ENCODE measurements around the gene C2orf49.

C2orf49 gene

DNA sequence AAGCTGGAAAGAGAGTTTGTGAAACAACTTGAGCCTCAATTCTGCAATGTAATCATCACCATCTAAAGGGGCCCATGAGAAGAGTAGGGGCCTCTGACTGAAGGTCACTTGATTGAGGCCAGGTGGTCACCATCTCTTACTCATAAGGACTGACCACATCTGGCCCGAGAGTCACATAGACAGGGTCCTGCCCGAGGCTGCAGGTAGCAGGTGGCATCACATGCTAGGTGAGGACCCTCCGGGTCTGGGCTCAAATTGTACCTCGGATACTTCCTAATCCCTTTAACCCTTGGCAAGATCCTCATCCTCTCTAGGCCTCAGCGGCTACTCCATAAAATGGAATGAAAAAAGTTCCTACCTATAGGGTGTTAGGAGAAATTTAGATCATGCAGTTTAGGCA lies 44.8 kb downstream of the C2orf49 start:
- no peak for DNase-seq (ENCODE audit: low read depth in 2 of 2)

DNA sequence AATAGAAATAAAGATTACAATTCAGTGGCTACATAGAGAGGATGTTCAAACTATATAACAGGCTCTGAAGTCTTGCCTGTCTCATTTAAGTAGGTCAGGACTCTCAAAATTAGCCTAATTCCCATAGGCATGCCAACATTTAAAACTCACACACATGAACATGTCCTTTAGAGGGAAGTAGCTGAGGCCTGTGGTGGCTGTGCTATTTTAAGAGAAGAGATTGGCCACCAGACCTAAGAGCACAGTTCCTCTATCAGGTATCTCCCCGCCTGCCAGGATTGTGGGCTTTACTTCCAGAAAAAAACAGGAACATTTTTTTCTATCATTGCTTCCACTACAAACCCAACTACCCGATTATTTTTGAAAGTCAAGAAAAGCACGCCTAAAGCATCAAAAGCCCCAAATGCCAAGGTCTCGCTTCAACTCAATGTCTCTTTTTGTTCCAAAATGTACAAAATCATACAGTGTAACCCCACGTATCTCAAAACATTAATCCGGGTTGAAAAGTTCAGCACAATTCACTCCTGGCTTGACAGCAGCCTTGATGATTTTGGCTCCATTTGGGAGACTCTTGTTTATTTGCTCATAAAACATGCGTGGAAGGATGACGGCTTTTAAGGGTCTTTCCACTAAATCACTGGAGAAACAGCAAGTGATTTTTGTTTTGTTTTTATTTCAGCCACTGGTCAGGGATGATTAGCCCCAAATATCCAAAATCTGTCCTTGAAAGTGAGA lies 46.3 kb downstream of the C2orf49 start:
- no peak for DNase-seq (ENCODE audit: low read depth in 2 of 2)

DNA sequence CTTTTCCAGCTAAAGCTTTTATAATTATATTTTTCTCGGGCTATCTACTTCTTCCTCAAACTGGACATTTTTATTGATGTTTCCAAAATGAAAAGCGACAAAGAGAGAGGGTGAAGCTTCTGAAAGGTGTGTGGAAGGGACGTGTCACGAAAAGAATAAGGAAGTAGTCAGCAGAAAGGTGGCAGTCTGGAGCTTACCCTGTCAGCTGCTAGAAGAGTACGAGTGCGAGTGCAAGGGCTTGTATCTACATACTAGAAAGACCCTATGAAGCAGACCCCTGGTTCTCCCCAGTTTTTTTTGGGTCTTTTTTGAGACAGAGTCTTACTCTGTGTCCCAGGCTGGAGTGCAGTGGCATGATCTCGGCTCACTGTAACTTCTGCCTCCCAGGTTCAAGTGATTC lies 46.9 kb downstream of the C2orf49 start:
- no peak for DNase-seq (ENCODE audit: low read depth in 2 of 2)

DNA sequence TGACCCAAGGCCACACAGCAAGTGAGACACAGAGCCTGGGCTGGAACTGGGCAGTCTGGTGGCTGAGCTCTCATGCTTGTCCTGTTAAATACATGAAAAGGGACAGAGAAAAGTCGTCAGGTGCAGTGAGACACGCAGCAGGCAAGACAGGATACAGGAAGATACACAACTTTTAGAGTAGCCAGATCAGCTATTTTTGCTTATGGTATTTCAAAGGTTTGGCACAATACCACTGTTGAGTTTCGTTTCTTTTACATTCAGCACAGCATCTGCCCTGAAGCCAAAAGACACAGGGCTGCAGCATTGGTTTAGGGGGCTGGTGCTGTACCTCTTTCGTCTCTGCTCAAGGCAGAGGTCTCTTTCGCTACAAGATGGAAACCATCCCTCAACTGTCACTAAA lies 47.5 kb downstream of the C2orf49 start:
- DNase-seq (ENCODE audit: low read depth in 2 of 2): no peak

DNA sequence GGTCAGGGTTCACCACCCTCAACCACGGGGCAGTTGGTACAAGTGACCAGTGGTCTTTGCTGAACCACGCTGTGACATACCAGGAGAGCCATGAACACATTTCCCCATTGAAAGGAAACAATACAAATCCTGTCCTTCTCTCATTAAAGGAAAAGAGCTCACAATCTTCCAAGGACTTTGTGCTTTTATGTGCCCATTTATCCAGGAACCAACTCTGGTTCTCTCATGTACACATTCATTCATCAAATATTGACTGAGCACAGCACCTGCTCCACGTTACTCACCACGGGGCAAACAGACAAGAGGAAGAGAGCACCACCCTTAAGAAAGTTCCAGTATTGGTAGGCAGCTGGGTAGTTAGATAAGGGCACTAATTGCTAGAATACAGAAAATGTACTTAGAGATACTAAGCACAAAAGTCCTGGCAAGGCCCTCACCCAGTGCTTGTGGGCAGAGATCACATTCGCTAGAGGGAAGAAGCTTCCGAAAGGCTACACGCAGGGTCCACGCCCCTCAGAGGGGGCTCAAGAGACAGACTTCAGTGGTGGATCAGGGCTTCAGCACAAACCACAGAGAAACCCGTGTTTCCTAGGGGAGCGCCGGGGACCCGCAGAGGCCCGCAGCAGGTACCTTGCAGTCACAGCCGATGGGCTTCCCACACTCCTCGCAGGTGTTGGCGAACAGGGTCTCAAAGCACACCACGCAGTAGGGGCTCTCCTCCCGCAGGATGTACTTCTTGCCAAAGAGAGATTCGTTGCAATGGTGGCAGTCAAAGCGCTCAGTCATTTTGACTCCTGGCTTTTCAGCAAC lies 48.6 kb downstream of the C2orf49 start:
- no peak for DNase-seq (ENCODE audit: low read depth in 2 of 2)

DNA sequence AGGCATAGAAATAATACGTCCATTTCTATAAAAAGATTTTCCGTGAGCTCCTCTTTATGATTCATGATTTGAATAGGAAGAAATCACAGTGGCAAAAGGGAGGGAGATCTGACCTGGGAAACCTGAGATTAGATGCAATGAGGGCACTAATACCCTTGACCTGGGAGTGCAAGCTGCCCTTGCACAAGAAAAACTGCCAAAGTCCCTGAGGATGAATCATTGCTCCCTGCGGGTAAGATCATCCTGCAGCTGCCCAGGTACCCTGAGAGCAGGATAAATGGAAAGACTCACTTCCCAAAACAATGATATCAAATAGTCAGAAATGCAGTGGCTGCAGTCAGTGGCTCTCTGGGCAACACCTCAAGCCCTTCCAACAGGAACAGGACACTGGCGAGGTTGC lies 49.9 kb downstream of the C2orf49 start:
- DNase-seq (ENCODE audit: low read depth in 2 of 2): no peak

DNA sequence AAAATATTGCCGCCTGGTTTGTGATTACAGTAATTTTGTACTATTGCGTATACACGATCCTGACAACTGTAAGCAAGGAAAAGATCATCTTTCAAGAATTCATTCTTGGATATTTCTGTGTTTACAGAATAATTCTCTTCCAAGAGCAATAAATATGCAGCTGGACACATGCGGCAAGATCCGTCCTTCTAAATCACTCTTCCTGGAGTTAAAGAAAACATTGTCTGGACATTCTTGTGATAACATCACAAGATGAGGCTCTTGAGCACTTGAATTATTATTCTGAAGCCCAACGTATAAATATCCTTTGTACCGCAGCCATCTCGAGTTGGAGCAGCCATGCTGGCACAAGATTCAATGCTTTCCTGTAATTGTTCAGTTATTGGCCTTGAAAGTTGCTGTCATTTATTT lies 51.6 kb downstream of the C2orf49 start:
- no peak for DNase-seq (ENCODE audit: low read depth in 2 of 2)

DNA sequence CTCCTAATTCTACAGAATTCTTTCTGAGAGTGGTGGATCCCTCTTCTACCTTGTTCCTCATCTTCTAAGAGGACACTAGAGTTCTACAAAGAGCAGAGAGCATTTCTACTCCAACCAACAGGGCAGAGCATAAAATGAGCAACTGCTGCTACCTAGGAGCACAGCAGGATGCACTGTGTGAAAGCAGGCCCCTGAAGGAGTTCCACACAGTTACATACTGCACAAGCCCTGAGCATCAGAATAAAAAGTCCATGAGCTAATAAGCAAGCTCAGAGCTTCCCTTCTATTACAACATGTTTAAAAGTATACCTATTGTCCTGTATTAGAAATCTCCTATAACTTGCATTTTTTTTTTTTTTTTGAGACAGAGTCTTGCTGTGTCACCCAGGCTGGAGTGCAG lies 53.1 kb downstream of the C2orf49 start:
- no peak for DNase-seq (ENCODE audit: low read depth in 2 of 2)

DNA sequence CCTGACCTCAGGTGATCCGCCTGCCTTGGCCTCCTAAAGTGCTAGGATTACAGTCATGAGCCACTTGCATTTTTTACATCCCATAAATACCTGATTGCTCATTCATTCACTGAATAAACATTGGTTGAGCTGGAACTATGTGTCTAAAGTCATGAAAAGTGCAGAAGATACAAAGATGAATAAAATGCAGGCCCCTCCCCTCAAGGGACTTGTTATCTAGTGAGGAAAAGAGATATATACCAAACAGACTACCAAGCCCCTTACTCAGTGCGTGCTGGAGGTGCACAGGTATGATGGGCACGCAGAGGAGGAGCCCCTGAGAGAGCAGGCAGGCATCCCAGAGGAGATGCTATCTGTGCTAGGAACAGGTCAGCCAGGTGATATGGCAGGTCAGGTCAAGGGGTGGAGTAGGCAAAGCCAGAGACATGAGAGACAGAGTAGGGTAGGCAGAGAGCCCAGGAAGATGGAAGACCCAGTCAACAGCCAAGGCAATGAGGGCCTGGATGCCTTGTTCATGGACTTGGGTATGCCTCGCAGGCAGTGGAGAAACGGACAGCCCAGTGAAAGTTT lies 53.8 kb downstream of the C2orf49 start:
- DNase-seq (ENCODE audit: low read depth in 2 of 2): no peak

DNA sequence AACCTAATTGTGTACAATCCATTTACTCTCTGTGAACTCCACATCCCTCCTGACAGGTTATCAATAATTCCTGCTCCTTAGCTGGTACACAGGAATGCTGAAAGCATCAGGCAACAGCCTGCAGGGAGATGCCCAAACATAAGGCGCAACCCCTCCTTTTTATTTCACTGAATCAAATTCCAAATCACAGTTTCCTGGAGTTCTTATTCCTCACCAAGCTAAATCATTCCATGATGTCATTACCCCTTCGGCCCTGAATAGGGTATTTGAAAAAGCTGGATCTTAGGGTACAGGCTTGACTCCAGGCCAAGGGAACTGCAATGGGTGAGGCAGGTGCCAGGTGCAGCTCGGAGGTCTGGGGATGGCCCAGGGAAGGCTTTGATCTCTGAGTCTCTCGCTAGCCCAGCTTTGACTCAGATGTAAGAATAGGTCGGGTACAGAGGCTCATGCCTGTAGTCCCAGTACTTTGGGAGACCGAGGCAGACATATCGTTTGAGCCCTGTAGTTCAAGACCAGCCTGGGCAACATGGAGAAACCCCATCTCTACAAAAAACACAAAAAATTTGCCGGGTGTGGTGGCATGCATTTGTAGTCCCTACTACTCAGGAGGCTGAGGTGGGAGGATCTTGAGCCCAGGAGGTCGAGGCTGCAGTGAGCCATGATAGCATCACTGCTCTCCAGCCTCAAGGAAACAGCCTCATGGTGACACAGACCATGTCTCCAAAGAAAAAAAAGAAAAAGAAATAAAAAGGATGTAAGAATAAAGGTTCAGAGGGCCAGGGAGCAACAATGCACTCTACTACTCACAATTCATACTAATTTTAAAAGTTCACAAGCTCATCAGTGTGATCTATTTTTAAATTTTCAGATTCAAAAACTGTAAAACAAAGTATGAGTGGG lies 54.7 kb downstream of the C2orf49 start:
- no peak for DNase-seq (ENCODE audit: low read depth in 2 of 2)

DNA sequence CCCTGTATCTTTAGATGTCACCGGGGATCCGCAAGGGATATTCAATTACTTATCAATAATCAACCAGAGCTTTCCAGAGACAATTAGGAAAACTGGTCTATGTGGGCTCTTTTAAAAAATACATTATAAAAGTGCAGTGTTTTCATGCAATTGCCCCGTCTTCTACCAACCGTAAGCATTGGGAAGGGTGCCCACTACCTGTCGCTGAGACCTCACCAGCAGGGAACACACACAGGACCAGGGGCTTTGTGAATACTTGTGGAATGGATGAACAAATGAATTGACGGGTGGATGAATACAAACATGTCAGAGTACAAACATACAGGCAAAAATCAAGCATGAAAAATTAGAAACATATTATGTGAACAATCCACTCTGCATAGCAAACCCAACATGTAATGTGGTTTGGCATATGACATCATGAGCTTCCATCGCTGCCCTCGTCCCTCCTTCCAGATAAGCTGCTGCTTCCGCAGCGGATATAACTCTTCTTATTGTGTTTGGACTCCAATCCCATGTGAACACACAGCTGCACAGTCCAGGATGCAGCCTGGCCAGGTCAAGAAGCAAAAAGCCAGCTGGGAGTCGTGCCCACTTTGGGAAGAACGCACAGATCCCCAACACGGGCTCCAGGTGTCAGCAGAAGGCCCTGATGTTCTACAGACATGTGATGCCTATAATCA lies 56.2 kb downstream of the C2orf49 start:
- no peak for DNase-seq (ENCODE audit: low read depth in 2 of 2)

DNA sequence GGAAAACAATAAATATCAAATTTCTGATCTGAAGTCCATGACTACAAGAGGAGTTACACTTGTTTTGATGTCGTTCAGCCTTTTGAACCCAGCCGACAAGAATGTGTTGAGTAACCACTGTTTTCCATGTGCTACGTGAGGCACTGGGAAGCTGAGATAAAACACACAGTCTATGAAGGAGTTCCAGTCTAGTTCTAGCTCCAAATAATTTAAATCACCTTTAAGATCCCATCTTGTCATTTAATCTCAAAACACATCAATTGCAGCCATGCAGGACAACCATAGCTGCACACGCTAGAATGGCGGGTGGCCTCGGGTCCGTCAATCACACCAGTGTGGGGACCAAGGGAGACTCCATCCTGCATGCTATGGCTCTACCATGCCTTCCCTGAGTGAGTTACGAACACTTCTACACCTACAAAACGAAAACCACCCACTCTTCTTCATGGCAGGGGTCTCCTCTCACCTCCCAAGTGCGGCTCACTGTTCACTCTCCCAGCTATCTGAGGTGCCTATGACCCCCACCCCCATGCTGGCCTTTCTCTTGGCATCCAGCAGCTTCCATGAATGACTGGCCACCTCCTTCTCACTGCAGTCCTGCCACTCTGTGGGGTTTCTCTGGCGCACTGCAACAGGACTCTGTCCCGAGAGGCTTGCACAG lies 57.7 kb downstream of the C2orf49 start:
- no peak for DNase-seq (ENCODE audit: low read depth in 2 of 2)

DNA sequence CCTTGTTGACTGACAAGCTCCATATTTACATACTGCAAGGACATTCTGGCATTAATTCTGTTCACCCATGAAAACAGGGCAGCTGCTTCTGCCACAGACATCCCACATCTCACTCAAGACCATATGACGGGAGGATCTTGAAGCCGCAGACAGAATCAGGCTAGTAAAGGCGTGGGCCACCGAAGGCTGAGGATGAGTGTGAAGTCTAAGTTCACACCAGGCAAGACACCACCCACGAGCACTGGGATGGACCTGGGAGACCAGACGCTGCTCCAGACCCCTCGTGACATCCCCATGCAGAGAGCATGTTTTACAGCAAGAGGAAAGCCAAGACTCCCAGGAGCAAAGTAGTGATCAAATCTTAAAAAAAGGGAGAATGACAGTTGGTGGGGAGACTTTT lies 58.4 kb downstream of the C2orf49 start:
- DNase-seq (ENCODE audit: low read depth in 2 of 2): no peak

DNA sequence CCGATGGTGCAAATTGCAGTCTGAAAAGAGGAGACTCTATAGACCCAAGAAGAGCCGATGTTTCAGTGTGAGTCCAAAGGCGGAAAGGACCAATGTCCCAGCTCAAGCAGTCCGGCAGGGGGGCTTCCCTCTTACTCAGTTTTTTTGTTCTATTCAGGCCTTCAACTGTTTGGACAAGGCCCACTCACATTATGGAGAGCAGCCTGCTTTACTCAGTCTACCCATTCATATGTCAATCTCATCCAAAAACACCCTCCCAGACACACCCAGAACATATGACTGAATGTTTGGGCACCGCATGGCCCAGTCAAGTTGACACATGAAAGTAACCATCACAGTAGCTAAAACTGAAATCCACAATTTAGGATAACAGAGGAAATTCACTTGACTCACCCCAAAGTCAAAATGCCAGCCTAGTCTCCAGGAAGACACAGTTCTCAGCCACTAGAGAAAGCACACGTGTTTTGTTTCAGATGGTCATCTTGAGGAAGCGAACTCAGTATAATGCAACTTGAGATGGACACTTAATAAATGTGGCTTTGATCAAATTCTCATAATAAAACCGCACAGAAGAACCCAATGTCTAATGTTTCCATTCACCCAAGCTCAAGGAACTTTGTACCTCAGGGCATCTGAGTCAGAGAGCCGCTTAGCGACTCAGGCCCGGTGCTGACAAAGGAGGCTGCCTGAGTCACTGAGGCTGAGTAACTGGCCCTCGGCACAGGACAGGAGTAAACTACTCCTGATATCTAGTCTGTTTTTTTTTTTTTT lies 59.1 kb downstream of the C2orf49 start:
- no peak for DNase-seq (ENCODE audit: low read depth in 2 of 2)

DNA sequence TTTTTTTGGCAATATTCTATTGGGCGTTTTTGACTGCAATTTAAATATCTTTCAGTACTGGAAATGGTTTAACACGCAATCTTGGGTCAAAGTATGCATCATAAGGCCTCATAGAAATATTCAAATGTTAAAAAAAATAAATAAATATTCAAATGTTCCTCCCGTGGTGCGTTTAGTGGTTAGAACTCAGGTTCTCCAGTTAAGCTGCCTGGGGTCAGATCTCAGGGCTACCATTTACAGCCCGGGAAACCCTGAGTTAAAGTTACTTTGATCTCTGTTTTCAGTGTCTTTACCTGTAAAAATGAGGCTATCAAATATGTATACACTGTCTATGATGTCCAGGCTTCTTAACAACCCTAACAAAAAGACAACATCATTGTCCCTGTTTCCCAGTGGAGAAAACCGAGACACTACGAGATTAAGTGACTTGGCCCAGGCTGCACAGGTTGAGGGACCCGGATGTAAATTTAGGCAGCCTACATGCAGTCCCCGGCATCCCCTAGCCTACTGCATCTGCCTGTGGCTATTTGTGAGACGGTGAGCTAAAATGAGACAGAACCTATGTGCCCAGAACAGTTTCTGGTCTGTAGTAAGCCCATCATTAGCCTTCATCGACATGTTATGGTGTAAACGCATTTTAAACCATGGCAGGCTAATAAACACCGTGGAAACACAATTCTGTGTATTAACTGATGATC lies 59.8 kb downstream of the C2orf49 start:
- DNase-seq (ENCODE audit: low read depth in 2 of 2): no peak

DNA sequence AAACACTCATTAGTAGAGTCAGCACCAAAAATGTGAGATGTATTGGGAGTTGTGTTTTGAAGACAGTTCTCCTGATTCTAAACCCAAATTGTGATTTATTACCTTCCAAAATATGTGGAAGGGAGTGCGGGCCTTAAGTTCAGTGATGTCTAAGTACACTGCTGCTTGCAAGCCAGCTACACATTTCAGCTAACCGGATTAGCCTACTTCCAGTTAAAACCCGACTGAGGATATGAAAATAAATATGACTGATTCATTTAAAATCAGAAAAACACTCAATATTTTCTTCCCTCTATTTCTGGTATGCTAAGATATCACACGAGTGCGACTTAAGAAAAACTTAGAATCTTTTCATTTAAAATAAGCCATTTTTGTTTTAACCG lies 60.6 kb downstream of the C2orf49 start:
- DNase-seq (ENCODE audit: low read depth in 2 of 2): no peak

DNA sequence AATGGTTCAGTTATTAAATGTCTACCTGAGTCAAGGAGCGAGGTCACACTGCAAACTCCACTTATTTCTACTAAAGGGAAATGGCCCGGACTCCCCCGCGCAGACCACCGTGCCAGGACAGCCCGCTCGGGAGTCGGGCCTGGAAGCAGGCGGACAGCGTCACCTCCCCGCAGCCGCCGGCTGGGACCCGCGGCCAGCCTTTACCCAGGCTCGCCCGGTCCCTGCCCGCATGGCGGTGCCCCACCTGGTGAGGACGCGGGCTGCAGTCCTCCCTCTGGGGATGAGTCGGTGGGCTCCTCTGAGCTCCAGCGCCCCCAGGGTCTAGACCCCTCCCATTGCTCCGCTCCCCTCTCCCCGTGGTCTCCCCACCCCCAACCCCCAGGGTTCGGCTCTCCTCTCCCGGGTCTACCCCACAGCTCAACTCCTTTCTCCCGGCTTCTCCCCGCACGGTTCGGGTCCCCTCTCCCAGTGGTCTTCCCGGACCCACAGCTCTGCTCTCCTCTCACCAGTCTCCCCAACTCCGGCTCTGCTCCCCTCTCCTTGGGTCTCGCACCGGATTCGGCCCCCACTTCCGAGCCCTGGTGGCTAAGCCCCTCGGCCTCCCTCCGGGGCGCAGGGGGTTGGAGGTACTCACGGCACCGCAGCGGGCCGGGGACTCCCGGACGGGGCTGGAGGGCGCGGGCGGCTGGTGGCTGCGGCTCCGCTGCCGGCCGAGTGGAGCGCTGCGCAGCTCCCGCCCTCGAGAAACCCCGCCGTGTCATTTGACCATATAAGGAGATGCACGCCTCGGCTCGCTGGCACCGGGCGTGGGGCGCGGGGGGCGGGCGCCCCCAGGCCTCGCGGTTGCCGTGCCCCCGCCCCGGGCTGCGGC lies 61.2 kb downstream of the C2orf49 start, which contains the start of gene FHL2:
TSS of gene FHL2 (minus strand) at position 716 of the 871 bp plus-strand sequence. CDS start 12,535 bp downstream, outside the sequence.
- DNase-seq (ENCODE audit: low read depth in 2 of 2): peak; percentile 29 to 41
